Endometrial microvascular endothelial cells (primary cell): Measurements from ENCODE around the gene COA3. TPM values are rescaled to one million over a fixed set of nuclear protein-coding genes. Genes with fewer than 3 reads are reported as not detected.

Source experiments
- in situ Hi-C: cut with HindIII; loops from 2 replicates; pipeline ENCODE4 v1.10.0; 2017; ENCODE audit warnings: low sequenced_read_pairs, low pct_unique_long_range_greater_than_20kb; ENCODE audit errors: inconsistent ontology term
- total RNA-seq: library from RNA; depleted of rRNA; stranded (reverse); fragments of >200 nt; gene quantifications from one replicate; pipeline ENCODE4 v1.2.3, GENCODE V29; 2015; ENCODE audit errors: inconsistent ontology term

Gene COA3
- total RNA-seq, 1 donor from 2014 or later, result 79.3 TPM

GRCh38 chr17:42767512-42767911, 31.0 kb downstream of the COA3 start:
- in situ Hi-C loops, result no loop called here

- in situ Hi-C loops, result no loop called here
Measured at GRCh38 chr17:42766124-42766523, 32.4 kb downstream of the COA3 start.

DNA sequence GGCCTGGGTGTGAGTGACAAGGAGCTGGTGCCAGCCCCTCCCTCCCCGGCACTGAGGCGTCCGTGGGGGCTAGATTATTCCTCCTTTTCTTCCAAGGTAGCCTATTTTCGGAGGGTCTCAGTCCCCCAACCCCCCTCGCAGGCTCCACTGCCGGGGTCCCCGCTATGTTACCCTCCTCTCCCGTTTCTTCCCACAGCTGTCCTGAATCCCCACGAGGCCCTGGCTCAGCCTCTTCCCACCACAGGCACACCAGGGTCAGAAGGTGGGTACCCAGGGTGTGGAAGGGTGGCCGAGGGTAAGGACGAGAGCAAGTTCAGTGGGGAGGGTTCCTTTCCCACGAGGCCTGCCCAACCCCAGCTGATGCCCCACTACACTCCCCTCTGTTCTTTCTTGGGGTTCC, 36.9 kb downstream of the COA3 start:
- in situ Hi-C loops, result no loop called here

GRCh38 chr17:42760652-42761581, 37.6 kb downstream of the COA3 start, which contains the start of gene RAMP2:
Gene RAMP2 (plus strand): TSS chr17:42761227. CDS start chr17:42761262, 35 bp downstream.
- in situ Hi-C loops, result no loop called here

GRCh38 chr17:42759982-42760651, 38.4 kb downstream of the COA3 start:
- in situ Hi-C loops, result no loop called here

DNA sequence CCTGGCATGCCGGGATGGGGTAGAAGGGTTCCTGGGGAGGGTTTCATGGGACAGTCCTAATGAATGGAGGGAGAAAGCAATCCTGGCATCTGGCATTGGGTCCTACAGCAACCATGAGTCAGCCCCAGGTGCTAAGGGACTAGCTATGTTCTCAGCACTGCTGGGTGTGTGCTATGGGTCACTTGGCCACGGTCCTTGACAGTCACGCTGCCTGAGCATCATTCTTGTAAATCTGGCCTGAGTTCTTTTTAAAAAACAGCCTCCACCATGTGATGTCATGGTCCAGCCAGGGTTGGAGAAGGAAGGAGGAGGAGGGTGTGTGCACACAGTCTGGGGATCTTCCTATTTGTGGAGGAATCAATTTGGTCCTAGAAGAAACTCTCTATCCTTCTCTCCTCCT, 43.7 kb downstream of the COA3 start:
- in situ Hi-C loops, result no loop called here

GRCh38 chr17:42751628-42752027, 46.9 kb downstream of the COA3 start:
- in situ Hi-C loops, result no loop called here

DNA sequence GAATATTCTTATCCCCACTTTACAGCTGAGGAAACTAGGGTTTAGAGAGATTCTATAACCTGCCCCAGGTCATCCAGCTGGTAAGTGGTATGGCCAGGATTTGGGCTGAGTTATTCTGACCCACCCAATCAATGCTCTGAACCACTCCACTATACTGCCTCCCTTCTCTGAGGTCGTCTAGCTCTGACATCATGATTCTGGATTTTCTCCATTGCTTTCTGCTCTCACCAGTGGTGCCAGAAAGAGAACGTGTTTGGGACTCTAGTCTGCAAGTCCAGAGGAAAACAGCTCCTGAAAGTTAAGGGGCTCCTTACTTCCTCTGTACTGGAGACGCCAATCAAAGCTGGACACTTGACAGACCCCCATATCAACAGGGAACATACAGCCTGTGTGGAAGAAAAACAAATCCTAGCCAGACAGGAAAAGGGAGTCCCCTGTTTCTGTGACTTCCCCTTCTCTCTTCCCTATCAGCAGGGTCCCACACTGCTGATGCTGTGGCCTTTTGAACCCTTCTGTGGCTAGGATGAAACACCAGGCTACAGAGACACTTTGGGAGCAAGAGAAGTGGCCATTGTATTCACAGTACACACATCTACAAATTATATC, 47.7 kb downstream of the COA3 start:
- in situ Hi-C loops, result no loop called here

DNA sequence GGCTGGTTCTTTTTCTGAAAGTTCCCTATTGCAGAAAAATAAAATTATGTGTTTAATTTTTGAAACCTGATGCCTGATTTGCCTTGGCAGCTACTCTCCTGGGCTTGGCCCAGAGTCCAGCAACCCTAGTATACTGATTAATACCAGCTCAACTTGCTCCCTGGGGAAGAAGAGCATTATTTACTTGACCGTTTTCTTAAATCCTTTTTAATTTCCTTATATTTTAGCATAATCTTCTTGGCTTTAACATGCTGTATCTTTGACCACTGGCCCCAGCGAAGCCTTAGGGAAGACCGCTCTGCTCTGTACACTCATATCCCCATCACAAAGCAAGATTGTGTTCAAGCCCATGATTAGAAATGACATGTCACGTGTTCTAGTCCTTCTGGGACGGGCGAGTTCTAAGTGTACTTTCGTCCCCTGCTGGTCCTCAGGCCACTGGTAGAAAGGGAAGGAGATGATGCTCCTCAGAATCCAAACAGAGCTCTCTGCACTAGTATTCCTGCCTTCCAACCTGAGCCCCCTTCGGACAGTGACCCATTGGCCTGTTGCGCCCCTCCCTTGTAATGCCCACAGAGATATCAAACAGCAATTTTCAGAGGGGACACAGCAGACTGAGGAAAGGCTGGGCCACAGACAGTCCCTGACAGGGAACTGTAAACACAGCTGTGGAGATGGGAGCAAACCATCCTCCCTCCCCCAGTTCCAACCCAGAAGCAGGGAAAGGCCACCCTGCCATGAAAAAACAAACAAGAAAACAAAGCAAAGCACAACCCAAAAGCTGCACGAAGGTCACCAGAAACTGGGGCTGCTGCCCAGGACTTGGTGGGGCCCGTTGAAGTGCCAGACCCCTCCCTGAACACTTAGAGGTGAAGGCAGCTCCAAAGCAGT, 49.4 kb downstream of the COA3 start:
- in situ Hi-C loops, result no loop called here

- in situ Hi-C loops, result no loop called here
Measured at GRCh38 chr17:42748202-42748907, 50.1 kb downstream of the COA3 start.

Other genes with a start within 250 kb of the COA3 start
- gene HSD17B1, start 245.8 kb downstream of the COA3 start, total RNA-seq, result not detected
- 37.3 TPM for gene COASY, start 236.6 kb downstream of the COA3 start, total RNA-seq
- gene MLX, start 231.6 kb downstream of the COA3 start, total RNA-seq, result 31.6 TPM
- gene PSMC3IP, start 221.0 kb downstream of the COA3 start, total RNA-seq, result 8.5 TPM
- gene RETREG3, start 189.3 kb downstream of the COA3 start, total RNA-seq, result 65.9 TPM
- 137 TPM for gene TUBG1, start 189.0 kb downstream of the COA3 start, total RNA-seq
- gene TUBG2, start 139.4 kb downstream of the COA3 start, total RNA-seq, result 7.4 TPM
- gene PLEKHH3, start 121.7 kb downstream of the COA3 start, total RNA-seq, result 9.6 TPM
- 1.5 TPM for gene CCR10, start 116.9 kb downstream of the COA3 start, total RNA-seq
- 29.7 TPM for gene CNTNAP1, start 116.2 kb downstream of the COA3 start, total RNA-seq
- 13.5 TPM for gene EZH1, start 53.7 kb downstream of the COA3 start, total RNA-seq
- 2.8 TPM for gene RAMP2, start 37.5 kb downstream of the COA3 start, total RNA-seq
- gene VPS25, start 25.3 kb downstream of the COA3 start, total RNA-seq, result 70.5 TPM
- 6.5 TPM for gene WNK4, start 18.1 kb downstream of the COA3 start, total RNA-seq
- 0.37 TPM for gene CNTD1, start 157 bp upstream of the COA3 start, total RNA-seq
- 109 TPM for gene BECN1, start 25.6 kb upstream of the COA3 start, total RNA-seq
- 163 TPM for gene PSME3, start 34.7 kb upstream of the COA3 start, total RNA-seq
- gene AOC2, start 45.9 kb upstream of the COA3 start, total RNA-seq, result 0.09 TPM
- gene AOC3, start 52.5 kb upstream of the COA3 start, total RNA-seq, result not detected
- not detected for gene G6PC1, start 102.1 kb upstream of the COA3 start, total RNA-seq
- 34.3 TPM for gene AARSD1, start 165.8 kb upstream of the COA3 start, total RNA-seq
- not detected for gene PTGES3L, start 181.4 kb upstream of the COA3 start, total RNA-seq
- 7.3 TPM for gene RUNDC1, start 181.9 kb upstream of the COA3 start, total RNA-seq
- gene RPL27, start 199.7 kb upstream of the COA3 start, total RNA-seq, result 880 TPM
- 62.6 TPM for gene IFI35, start 208.1 kb upstream of the COA3 start, total RNA-seq
- 599 TPM for gene VAT1, start 223.7 kb upstream of the COA3 start, total RNA-seq
- under 0.01 TPM for gene RND2, start 226.5 kb upstream of the COA3 start, total RNA-seq